ENCODE measurements around the gene BST2. TPM values are rescaled to one million over a fixed set of nuclear protein-coding genes. Genes with fewer than 3 reads are reported as not detected.

BST2 gene, protein sequence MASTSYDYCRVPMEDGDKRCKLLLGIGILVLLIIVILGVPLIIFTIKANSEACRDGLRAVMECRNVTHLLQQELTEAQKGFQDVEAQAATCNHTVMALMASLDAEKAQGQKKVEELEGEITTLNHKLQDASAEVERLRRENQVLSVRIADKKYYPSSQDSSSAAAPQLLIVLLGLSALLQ
- polyA plus RNA-seq (ENCODE audit: insufficient read length in 4 of 4): 100 to 1,000 TPM; 103 to 178 (median 119) TPM

DNA sequence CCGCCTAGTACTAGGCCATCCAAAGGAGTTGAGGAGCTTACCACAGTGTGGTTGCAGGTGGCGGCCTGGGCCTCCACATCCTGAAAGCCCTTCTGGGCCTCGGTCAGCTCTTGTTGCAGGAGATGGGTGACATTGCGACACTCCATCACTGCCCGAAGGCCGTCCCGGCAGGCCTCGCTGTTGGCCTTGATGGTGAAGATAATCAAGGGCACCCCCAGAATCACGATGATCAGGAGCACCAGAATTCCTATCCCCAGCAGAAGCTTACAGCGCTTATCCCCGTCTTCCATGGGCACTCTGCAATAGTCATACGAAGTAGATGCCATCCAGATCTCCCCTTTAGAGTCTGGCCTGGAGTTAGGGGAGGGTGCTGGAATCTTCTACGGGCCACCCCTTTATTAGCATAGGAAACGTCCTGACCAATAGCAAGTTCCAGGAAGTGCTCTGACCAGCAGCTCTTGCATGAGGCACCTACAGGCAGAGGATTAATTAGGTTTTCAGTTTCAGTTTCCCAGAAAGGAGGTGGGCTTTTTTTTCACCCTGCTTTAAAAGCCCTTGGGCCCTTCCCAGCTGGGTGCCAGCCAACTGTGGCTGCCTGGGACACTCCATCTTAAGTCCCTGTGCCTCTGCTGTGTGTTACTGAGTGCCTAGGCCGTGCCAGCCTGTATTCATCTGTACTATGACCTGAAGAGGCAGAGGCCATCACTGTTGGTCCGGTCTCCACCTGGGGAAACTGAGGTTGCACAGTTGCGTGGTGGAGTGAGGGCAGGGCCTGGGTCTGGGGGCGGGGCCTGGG lies at the start of gene BST2:
Gene BST2 (minus strand): TSS at position 381 of the 796 bp plus-strand sequence. CDS start 55 bp downstream, at position 326.
- DNase-seq (ENCODE audit: low read depth in 4 of 4, low spot score in 2 of 4): no peak

DNA sequence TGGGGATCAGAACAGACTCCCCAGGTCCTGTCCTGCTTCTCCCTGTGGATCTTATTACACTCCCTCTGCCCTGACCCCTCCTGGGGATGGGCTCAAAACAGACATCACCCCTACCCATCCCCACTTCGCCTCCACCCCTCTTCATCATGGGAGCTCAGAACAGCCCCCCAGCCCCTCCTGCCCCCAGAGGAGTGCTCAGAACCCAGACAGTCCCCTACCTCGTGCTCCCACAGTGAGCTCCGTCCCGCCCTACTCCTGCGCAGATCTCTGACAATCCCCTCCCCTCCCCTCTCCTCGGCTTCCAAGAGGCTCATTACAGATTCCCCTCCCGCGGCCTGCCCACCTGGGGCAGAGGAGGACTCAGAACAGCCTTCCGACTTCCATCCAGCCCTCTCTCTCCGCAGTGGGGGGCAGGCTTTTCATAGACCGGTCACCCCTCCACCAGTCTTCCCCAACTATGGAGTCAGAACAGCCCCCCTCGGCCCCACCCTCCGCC lies 49.2 kb upstream of the BST2 start:
- DNase-seq (ENCODE audit: low read depth in 4 of 4, low spot score in 2 of 4): no peak

DNA sequence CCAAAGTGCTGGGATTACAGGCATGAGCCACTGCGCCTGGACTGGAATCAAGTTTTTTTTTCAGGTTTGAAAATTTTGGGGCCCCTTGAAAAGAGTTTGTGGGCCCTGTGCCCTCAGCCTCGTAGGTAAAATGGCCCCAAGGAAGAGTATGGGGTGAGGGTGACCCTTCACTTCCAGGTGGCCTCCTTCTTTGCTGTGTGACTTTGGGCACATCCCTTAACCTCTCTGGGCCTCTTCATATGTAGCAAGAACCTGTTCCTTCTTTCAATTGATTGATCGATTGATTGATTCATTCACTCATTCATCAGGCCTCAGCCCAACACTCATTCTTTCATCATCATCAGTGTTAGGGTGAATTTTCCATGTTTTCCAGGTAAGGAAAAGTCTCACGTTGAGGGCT lies 46.4 kb upstream of the BST2 start:
- no peak for DNase-seq (ENCODE audit: low read depth in 4 of 4, low spot score in 2 of 4)

DNA sequence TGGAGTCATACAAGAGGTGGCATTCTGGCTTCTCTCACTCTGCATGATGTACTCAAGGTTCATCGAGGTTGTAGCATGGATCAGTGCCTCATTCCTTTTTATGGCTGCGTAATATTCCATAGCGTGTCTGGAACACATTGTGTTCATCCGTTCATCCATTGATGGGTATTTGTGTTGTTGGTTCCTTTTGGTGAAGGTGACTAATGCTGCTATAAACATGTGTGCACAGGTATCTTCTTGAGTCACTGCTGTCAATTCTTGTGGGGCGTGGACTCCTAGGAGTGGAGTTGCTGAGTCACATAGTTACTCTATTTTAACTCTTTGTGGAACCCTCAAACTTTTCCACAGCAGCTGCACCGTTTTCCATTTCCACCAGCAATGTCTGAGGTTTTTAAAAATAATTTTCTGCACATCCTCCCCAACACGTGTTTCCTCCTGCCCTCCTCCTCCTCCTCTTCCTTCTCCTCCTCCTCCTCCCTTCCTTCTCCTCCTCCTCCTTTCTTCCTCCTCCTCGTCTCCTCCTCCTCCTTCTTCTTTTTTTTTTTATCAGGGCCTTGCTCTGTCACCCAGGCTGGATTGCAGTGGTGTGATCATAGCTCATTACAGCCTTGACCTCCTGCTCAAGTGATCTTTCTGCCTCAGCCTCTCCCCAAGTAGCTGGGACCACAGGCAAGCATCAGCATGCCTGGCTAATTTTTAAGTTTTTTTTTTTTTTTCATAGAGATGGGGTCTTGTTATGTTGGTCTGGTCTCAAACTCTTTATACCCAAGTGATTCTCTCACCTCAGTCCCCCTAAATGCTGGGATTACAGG lies 45.0 kb upstream of the BST2 start:
- DNase-seq (ENCODE audit: low read depth in 4 of 4, low spot score in 2 of 4): no peak

DNA sequence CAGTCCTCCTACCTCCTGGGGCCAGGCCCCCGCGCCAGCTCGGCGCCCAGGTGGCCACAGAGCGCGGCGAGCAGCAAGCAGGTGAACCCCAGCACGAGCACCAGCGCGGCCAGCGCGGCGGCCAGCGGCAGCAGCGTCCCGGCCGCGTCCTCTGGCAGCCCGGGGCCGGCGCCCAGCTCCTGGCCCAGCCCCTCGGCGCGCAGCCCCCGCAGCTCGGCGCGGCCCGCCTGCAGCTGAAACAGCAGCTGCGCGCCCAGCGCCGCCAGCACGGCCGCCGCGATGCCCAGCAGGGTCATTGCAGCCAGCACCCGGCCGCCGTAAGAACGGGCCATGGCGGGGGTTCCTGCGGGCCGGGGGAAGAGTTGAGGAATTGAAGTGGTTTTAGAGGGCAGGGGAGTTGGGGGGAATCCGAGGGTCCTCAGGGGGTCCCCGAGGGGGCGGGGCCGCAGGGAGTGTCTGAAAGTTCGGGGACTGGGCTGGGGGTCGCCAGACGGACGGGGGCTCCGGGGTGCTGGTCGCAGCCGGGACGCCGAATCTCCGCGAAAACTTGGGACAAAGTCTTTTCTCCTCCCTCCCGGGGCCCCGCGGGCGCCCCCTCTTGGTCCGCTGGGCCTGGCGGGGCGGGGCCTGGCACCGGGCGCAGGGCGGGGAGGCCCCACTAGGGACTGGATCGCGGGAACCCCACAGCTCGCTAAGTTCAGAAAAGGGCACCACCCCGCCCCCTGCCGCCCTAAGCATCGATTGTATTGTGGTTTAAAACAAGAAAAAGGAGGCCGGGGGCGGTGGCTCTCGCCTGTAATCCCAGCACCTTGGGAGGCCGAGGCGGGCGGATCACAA lies 42.9 kb upstream of the BST2 start, which contains the start of gene TMEM221:
Gene TMEM221 (minus strand): TSS at position 538 of the 837 bp plus-strand sequence. CDS start 206 bp downstream, at position 332.
- DNase-seq (ENCODE audit: low read depth in 4 of 4, low spot score in 2 of 4): no peak

DNA sequence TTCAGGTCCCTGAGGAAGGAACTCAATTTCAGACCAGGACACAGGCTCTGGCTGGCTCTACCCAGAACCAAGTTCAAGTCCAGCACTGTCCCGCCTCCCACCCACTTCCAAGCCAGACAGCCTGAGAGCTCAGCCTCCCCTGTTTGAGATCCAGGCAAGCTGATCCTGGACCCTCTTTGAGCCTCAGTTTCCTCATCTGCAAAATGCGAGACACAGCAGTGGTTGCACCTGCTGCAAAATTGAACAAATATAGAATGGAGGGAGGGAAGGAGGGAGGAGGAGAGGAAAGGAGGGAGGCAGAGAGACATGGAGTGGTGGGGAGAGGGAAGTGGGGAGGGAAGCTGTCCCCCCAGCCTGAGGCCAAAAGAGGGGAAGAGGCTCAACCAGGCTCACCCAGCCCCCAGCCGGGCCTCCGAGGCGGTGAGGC lies 42.3 kb upstream of the BST2 start:
- no peak for DNase-seq (ENCODE audit: low read depth in 4 of 4, low spot score in 2 of 4)

DNA sequence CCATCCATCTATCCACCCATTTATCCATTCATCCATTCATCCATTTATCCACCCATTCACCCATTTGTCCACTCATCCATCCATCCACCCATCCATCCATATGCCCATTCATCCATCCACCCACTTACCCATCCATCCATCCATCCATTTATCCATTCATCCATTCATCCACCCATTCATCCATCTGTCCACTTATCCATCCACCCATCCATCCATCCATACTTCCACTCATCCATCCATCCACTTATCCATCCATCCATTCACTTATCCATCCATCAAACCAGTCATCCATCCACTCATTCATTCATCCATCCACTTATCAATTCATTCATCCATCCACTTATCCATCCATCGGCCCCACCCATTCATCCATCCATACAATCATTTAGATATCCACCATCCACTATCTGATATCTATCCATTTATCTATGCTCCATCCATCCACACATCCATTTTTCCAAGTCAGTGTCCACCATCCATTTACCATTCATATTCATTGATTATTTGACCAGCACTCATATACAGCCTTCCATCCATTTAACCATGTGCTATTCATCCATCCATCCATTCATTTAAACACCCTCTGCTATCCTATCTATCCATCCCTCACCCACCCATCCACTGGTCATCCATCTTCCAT lies 40.2 kb upstream of the BST2 start:
- DNase-seq (ENCODE audit: low read depth in 4 of 4, low spot score in 2 of 4): no peak

DNA sequence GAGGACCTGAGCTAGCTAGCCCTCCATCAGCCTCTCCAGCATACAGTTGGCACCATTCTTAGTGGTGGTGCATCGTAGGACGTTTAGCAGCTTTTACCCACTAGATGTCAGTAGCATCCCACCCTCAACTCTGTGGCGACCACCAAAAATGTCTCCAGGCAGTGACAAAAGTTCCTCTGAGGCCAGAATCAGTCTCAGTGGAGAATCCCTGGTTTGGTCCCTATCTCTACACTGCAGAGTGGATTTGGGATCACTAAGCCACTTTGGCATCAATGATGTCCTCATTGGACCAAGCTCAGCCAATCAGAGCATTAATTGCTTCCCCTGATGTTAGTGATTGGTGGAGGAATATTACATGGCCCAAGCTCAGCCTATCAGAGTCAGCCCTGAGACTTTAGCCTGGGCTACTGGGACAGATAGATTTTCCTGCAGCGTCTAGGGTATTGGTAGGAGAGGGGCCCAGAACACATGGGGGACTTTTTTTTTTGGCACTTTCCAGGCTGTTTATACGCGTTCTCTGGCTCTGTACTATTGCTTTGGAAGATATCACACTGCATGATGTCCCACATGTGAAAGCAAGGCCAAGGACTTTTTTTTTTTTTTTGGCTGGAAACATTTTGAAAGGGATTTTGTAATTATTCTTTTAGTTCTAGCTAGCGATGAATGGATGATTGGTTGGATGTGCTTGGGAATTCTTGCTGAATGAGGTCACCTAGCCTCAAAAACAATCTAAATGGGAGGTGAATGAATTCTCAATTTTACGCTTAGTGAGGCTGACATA lies 36.0 kb upstream of the BST2 start:
- no peak for DNase-seq (ENCODE audit: low read depth in 4 of 4, low spot score in 2 of 4)

DNA sequence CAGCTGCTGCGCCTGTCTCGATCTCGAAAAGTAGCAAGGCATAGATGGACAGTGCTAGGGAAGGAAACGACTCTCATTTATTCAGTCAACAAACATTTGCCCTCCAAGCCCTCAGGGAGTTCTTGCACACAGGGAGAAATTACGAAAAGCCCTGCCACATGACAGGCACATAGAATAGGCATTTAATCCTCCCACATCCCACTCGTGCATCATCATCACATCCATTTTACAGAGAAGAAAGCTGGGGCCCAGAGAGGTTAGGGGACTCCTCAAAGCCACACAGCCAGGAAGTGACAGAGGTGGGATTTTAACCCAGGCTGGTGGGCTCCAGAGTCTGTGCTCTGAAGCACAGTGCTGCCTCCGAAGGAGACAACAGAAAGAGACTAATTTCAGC lies 31.4 kb upstream of the BST2 start:
- DNase-seq (ENCODE audit: low read depth in 4 of 4, low spot score in 2 of 4): no peak

DNA sequence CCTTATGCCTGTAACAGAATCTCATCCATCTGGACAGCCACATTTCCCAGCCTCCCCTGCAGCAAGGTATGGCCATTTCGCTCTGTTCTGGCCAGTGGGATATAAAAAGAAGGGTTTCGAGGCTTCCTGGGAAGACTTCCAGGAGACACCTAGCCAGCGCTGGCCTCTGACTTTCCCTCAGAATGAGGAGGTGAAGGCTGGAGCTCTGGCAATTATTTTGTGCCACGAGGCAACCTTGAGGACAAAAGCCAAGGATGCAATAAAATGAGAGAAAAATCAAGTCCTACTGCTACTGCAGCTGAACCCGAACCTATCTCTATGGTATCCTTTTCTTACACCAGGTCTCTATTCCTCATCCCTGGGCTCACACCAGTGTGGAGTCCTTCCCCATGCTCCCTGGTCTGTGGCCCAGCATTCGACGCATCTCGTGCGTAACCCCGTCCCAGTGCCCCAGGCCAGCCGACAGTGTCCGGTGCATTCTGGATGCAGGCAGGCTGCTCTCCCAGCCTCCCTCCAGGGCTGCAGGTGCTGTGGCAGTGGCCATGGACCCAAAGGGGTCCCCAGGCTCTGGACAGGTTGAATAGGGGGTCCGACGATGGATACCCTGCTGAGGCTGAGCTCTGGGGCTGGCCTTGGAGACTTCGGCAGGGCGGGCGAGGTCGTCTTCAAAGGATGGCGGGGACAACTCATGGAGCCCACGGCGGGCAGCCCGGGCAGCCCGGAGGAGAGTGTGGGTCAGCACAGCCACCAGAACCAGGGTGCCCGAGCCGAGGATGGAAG lies 30.9 kb upstream of the BST2 start:
- no peak for DNase-seq (ENCODE audit: low read depth in 4 of 4, low spot score in 2 of 4)

DNA sequence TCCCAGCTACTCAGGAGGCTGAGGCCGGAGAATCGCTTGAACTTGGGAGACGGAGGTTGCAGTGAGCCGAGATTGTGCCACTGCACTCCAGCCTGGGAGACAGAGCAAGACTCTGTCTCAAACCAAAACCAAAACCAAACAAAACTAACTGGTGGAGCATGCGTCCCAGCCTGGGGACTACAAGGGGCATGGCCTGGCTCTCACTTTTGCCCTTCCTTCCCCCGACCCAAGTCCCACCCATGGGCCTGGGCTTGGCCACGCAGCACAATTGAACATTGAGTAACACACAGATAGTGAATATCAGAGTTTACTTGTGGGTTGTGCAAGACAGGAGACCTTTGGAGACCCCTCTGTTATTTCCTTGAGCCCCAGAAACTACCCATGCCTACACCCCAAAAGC lies 29.8 kb upstream of the BST2 start:
- no peak for DNase-seq (ENCODE audit: low read depth in 4 of 4, low spot score in 2 of 4)

DNA sequence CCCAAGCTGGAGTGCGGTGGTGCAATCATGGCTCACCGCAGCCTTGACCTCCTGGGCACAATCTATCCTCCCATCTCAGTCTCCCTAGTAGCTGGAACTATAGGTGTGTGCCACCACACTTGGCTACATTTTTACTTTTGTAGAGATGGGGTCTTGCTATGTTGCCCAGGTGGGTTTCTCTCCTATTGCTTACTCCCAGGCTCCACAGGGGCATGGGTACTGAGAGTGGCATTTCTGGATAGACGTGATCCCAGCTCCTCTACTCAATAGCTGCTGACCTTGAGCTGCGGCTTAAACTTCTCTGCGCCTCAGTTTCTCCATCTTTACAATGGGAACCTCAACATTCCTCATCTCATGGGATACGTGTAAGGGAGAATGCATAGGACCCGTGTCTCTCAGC lies 26.0 kb upstream of the BST2 start:
- no peak for DNase-seq (ENCODE audit: low read depth in 4 of 4, low spot score in 2 of 4)

DNA sequence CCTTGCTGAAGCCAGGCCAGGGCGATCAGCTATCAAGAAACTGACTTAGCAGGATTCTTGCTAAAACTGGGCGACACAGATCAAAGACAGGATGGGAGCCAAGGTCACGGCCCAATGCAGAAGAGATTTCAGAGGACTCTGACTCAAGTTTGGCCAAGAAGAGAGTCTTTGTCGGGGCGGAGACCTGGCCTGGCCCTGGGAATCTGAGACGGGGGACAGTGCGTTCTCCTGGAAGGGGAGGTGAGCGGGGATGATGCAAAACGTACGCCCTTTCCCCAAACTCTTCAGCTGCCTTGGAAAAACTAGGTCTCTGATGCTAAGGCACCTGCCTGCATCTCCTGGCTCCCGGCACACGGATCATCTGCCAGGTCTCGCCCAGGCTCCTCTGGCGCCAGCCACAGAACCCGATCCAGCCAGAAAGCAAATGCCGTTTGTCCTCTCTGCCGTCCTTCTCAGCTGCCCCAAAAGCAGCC lies 24.2 kb upstream of the BST2 start:
- DNase-seq (ENCODE audit: low read depth in 4 of 4, low spot score in 2 of 4): no peak

DNA sequence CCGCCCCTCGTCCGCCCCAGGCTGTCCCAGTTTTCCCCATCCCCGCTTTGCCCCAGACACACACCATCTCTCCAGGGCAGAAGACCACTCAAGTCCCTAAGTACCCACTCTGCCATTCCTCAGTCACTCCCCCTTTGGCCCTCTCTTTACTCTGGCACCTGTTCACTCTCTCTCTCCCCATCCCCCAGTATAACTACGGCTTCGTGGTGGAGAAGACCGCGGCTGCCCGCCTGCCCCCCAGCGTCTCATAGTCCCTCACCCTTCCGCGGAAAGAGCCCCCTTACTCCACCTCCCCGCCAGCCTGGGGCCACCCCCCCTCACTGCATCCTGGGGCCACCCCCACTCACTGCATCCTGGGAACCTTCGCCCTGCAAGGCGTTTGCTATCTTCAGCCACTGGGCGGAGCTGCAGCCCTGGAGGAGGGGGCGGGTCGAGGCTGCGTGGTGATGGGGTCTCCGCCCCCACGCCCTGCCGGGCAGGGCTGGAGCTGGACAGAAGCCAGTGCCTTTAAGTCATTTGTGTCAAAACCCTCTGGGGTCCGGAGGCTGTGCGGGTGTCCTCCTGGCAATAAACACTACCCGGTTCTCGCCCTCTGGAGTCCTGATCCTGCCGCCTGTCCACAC lies 19.4 kb upstream of the BST2 start:
- DNase-seq (ENCODE audit: low read depth in 4 of 4, low spot score in 2 of 4): no peak

DNA sequence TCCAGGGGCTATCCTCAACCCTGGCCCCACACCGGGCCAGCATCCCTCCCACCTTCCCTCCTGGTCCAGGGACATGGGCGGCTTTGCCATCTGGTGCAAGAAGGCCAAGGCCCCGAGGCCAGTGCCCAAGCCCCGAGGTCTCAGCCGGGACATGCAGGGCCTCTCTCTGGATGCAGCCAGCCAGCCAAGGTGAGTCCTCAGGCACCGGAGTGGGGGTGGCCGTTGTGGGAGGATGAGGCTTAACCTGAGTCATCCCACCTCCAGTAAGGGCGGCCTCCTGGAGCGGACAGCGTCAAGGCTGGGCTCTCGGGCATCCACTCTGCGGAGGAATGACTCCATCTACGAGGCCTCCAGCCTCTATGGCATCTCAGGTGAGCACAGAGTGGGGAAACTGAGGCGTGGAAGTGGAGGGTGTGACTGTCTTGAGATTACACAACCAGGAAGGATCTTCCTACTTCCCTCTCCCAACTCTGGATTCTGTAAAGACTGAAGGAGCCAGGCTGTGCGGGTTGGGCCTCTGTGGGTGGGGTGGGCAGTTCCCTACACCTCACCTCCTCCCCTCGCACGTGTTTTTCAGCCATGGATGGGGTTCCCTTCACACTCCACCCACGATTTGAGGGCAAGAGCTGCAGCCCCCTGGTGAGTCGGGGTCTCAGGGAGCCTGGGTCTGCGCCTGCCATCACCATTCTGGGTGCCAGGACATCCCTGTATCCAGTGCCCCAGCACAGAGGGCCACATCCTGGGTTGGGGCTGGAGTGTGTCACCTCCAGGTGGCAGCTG lies 18.2 kb upstream of the BST2 start:
- DNase-seq (ENCODE audit: low read depth in 4 of 4, low spot score in 2 of 4): no peak

DNA sequence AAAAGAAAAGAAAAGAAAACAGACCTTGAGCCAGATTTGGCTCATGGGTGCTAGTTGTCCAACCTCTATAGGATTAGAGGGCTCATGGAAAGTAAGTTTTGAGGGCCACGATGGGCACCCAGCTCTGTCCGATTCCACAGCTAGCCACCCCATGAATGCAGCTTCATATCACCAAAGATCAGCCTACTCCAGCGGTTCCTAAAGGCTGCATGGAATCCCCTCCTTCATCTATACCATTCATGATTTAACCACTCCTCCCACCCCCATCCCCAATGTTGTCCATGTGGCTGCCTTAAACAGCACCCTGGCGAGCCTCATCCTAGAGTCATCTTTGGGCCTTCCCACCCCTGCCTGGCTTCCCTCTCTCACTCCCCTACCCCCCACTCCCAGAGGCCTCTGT lies 16.5 kb upstream of the BST2 start:
- DNase-seq (ENCODE audit: low read depth in 4 of 4, low spot score in 2 of 4): no peak

DNA sequence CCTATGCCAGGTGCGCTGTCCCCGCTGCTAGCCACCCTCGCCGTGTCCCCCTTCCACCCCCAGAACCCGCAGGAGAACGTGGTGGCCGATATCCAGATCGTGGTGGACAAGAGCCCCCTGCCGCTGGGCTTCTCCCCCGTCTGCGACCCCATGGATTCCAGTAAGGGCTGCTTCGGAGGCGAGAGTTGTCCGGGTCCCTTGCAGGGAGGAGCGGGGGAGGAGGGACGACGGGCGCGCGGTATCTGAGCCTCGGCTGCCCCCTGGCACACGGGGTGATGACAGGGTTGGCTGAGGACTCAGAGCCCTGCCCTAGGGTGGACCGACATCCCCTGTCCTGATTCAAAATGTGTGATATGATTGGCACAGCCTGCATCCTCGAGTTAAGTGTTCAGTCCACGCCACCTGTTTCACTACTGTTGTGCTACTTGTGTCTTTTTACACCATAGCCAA lies 15.1 kb upstream of the BST2 start:
- no peak for DNase-seq (ENCODE audit: low read depth in 4 of 4, low spot score in 2 of 4)
